ENCODE measurements around the gene CHRNB1. TPM values are rescaled to one million over a fixed set of nuclear protein-coding genes. Genes with fewer than 3 reads are reported as not detected.
A peak's percentile ranks its signal among the peaks of the same experiment; 100 is the strongest.

CHRNB1 gene
- total and polyA plus RNA-seq, 10 of the 15 experiments (the other 5 are each of a cell fraction or from before 2014, with no cell fraction given): 5.8 to 14.8 (median 11.3) TPM

- TF ChIP-seq KLF5 (IDR thresholded peaks at IDR 0.05; ENCODE audit: partially characterized antibody): peak; percentile 98
- peak; percentile 63 for TF ChIP-seq ZBTB11 (CRISPR knock-in tag; IDR thresholded peaks at IDR 0.05)
- TF ChIP-seq, protein P1, sequence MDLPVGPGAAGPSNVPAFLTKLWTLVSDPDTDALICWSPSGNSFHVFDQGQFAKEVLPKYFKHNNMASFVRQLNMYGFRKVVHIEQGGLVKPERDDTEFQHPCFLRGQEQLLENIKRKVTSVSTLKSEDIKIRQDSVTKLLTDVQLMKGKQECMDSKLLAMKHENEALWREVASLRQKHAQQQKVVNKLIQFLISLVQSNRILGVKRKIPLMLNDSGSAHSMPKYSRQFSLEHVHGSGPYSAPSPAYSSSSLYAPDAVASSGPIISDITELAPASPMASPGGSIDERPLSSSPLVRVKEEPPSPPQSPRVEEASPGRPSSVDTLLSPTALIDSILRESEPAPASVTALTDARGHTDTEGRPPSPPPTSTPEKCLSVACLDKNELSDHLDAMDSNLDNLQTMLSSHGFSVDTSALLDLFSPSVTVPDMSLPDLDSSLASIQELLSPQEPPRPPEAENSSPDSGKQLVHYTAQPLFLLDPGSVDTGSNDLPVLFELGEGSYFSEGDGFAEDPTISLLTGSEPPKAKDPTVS (IDR thresholded peaks at IDR 0.05; ENCODE audit: low read depth, low read length): no peak
- peak; percentile 57; the same call in 1 of the 2 replicates for TF ChIP-seq PAX5 (IDR thresholded peaks at IDR 0.05; ENCODE audit: borderline replicate concordance, low read depth, low read length)
- TF ChIP-seq EP300 (IDR thresholded peaks at IDR 0.05; ENCODE audit: borderline replicate concordance in 1 of 2, control insufficient read depth in 1 of 2, low read depth in 2 of 2, low read length in 2 of 2): peak in 1 of 2 experiments; percentile 63; a peak in 3 of 4 replicates
- peak; percentile 92 for TF ChIP-seq EED (IDR thresholded peaks at IDR 0.05; ENCODE audit: low read depth)
- TF ChIP-seq ESRRA (IDR thresholded peaks at IDR 0.05; ENCODE audit: low read length): no peak
- TF ChIP-seq KAT2A (conservative IDR thresholded peaks at IDR 0.05; ENCODE audit: control insufficient read depth, low read depth, low read length): no peak; the same call in 1 of the 2 replicates
- peak; percentile 100 for TF ChIP-seq IKZF2 (IDR thresholded peaks at IDR 0.05)
- TF ChIP-seq POLR2A (IDR thresholded peaks at IDR 0.05; ENCODE audit: low read depth, low read length): peak; percentile 98
- peak; percentile 66 for TF ChIP-seq ZNF24 (IDR thresholded peaks at IDR 0.05)
- TF ChIP-seq MTA3 (IDR thresholded peaks at IDR 0.05; ENCODE audit: borderline replicate concordance, low read length): peak; percentile 92; the same call in 1 of the 2 replicates
- TF ChIP-seq NFIC (IDR thresholded peaks at IDR 0.05; ENCODE audit: low read depth, low read length): peak; percentile 76; the same call in 1 of the 2 replicates
- no peak for TF ChIP-seq NFXL1 (IDR thresholded peaks at IDR 0.05; ENCODE audit: borderline replicate concordance)
- TF ChIP-seq, protein P2, sequence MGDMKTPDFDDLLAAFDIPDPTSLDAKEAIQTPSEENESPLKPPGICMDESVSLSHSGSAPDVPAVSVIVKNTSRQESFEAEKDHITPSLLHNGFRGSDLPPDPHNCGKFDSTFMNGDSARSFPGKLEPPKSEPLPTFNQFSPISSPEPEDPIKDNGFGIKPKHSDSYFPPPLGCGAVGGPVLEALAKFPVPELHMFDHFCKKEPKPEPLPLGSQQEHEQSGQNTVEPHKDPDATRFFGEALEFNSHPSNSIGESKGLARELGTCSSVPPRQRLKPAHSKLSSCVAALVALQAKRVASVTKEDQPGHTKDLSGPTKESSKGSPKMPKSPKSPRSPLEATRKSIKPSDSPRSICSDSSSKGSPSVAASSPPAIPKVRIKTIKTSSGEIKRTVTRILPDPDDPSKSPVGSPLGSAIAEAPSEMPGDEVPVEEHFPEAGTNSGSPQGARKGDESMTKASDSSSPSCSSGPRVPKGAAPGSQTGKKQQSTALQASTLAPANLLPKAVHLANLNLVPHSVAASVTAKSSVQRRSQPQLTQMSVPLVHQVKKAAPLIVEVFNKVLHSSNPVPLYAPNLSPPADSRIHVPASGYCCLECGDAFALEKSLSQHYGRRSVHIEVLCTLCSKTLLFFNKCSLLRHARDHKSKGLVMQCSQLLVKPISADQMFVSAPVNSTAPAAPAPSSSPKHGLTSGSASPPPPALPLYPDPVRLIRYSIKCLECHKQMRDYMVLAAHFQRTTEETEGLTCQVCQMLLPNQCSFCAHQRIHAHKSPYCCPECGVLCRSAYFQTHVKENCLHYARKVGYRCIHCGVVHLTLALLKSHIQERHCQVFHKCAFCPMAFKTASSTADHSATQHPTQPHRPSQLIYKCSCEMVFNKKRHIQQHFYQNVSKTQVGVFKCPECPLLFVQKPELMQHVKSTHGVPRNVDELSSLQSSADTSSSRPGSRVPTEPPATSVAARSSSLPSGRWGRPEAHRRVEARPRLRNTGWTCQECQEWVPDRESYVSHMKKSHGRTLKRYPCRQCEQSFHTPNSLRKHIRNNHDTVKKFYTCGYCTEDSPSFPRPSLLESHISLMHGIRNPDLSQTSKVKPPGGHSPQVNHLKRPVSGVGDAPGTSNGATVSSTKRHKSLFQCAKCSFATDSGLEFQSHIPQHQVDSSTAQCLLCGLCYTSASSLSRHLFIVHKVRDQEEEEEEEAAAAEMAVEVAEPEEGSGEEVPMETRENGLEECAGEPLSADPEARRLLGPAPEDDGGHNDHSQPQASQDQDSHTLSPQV (IDR thresholded peaks at IDR 0.05): peak; percentile 43; the same call in 1 of the 2 replicates
- TF ChIP-seq RELB (IDR thresholded peaks at IDR 0.05; ENCODE audit: low read depth): peak; percentile 95
- TF ChIP-seq SMAD5 (IDR thresholded peaks at IDR 0.05; ENCODE audit: low read depth): peak; percentile 99
- TF ChIP-seq RELA (IDR thresholded peaks at IDR 0.05; ENCODE audit: borderline replicate concordance, partially characterized antibody): peak; percentile 5
Measured at GRCh38 chr17:7484067-7484918, 39.4 kb downstream of the CHRNB1 start, which contains the start of gene POLR2A (continued).

Measured in GM12878 (cell line).